Eye (tissue), 1 donor: ENCODE data around the gene CUX1.

Experiments used
- DNase-seq: peaks from one replicate; pipeline ENCODE4 v3.0.0-alpha.2; 2015

Gene CUX1

GRCh38 chr7:102197599-102197998, 380.2 kb downstream of the CUX1 start:
- no peak for DNase-seq

GRCh38 chr7:102198417-102198956, 381.1 kb downstream of the CUX1 start:
- no peak for DNase-seq

- DNase-seq, result no peak
Observed at GRCh38 chr7:102201576-102201975, 384.1 kb downstream of the CUX1 start.

GRCh38 chr7:102202556-102202955, 385.1 kb downstream of the CUX1 start:
- no peak for DNase-seq

- DNase-seq, result no peak
Observed at GRCh38 chr7:102203218-102203617, 385.8 kb downstream of the CUX1 start.

DNA sequence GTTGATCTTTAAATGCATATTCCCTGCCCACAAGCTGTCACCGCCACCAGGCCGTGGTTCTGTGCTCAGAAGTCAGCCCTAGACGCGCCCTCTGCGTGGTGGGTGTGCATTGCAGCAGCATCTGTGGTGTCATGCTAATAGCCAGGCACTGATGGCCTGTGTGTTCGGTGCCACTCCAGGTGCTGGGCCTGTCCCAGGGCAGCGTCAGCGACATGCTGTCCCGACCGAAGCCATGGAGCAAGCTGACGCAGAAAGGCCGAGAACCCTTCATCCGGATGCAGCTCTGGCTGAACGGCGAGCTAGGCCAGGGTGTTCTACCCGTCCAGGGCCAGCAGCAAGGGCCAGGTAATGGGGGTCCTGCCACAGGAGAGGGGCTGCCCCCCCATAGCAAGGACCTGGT, 386.8 kb downstream of the CUX1 start:
- no peak for DNase-seq

- DNase-seq, result no peak
Observed at GRCh38 chr7:102205915-102206314, 388.5 kb downstream of the CUX1 start.

GRCh38 chr7:102208826-102209225, 391.4 kb downstream of the CUX1 start:
- no peak for DNase-seq

DNA sequence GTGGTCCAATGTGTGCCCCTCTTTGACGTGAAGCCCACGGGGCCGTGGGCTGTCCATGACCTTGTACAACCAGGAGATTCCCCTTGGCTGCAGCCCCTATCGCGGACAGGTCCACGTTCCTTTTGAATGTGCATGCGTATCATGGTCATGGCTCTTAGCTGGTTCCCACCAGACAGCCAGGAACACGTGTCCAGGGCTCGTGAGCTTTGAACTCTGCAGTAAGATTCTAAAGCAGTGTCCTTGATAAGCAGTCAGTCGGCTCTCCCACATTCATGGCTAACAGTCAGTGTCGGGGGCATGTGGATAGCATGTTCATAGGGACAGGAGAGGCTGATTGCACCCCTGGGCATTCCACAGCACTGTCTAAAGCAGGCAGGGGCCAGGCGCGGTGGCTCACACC, 393.4 kb downstream of the CUX1 start:
- no peak for DNase-seq

DNA sequence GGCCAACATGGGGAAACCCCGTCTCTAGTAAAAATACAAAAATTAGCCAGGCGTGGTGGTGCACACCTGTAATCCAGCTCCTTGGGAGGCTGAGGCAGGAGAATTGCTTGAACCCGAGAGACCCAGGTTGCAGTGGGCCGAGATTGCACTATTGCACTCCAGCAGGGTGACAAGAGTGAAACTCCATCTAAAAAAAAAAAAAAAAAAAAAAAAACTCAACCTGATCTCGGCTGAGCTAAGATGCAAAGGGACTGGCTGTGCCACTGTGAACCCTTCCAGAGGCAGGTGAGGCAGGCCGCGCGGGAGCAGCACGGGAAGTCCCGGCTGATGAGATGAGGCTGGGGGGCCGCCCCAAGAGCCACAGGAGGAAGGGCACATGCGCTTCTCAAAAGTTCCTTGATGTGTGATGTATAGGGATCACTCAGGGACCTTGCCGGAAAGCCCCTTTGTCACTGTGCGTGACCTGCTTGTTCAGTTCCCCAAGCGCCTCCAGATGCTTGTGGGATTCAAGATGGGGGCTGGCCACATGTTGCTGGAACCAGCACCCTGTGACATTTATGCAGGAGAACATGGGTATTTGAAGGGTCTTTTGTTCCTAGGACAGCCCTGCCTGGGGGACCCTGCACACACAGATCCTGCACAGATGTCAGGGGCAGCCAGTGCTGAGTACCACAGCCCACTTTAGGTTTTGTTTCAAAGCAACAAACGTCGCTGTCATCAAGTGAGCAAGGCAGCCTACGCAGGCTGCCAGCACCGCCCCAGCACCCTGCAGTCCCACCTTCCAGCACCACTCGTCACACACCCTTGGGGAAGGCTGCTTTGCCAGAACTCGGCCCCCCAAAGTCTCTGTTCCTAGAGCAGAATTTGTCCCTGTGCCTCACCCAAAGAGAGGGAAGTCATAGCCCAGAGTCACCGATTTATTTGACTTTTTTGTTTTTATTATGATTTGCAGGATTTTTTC, 394.4 kb downstream of the CUX1 start:
- no peak for DNase-seq

- DNase-seq, result no peak
Observed at GRCh38 chr7:102214477-102215072, 397.1 kb downstream of the CUX1 start.

DNA sequence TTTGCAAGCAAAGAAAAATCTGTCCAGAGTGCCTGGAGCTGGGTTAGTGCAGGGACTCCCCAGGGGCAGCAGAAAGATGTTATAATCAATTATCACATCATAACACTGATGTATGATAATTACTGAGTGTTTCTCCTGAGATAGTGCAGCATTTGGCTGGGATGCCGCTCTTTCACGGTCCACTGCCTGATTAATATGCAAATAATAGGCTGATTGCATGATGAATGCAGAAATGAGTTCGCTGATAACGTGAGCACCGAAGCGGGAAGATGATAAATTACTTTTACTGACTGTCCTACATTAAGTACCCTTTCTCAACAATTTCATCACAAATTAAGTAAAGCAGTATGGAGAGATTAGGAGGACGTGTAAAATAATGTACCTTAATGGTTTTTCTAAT, 397.8 kb downstream of the CUX1 start:
- peak; percentile 51 for DNase-seq

DNA sequence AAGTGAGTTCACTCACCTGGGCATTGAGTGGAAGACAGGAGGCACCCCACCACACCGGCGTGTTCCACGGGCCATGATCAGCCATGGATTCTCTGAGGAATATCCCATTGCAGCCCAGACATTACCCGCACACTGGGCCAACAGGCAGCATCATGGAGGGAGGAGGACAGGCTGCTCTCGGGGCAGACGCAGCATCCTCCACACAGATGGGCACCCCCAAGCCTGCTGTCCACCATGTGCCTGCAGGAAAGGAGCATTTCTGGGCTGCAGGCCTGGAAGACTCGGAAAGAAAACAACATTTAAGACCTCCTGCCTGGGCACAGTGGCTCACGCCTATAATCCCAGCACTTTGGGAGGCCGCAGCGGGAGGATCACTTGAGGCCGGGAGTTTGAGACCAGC, 398.3 kb downstream of the CUX1 start:
- DNase-seq, result no peak

GRCh38 chr7:102216573-102217314, 399.3 kb downstream of the CUX1 start:
- no peak for DNase-seq

- DNase-seq, result no peak
Observed at GRCh38 chr7:102220229-102220850, 402.9 kb downstream of the CUX1 start.

DNA sequence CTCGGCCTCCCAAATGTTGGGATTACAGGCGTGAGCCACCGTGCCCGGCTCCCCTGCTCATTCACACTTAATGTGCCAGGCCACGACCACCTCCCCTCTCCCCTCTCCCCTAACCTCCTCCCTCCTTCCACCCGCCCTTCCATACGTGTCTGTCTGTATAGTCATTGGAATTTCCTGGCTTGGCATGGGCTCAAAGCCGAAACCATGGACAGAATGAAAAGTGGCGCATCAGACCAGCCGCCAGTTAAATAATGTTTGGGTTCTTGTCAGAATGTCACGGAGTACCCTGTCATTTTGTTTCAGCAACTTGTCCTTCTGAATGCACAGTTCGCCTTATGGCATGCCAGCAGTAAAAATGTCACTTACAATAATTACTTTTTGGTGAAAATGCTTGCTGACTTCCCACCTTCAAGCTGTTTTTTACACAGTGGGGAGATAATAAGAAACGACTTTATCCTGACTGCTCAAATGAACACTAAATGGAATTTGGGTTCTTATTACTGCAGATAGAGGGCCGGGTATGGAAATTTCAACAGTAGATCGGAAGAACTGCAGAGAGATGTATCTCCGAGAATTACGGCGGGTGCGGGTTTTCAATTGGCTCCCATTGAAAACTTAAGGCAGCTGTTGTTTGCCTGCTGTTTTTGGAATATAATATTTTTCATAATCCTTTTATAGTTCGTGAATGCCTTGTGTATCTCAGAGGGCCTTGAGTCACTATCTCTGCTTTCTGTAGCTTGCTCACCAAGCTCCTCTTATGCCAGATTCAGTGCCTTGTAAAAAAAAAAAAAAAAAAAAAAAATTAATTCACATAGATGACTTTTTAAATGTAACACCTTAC, 403.8 kb downstream of the CUX1 start:
- DNase-seq, result peak; percentile 53

GRCh38 chr7:102221961-102222360, 404.5 kb downstream of the CUX1 start:
- no peak for DNase-seq

DNA sequence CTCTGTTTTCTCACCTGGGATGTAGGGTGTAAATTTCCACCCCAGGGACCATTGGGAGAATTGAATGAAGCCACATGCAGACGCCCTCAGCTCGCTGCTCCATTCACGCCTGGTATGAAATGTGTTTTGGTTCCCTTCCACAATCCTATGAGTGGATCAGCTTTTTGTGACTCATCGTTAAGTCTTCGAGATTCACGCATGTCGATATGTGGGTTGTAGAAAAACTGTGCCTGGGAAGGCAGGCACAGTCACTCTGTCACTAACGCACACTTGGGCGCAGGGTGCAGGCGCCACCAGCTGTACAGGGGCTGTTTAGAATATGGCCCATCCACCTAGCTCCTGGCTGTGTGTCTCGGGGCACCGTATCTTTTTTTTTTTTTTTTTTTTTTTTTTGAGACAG, 405.0 kb downstream of the CUX1 start:
- no peak for DNase-seq

DNA sequence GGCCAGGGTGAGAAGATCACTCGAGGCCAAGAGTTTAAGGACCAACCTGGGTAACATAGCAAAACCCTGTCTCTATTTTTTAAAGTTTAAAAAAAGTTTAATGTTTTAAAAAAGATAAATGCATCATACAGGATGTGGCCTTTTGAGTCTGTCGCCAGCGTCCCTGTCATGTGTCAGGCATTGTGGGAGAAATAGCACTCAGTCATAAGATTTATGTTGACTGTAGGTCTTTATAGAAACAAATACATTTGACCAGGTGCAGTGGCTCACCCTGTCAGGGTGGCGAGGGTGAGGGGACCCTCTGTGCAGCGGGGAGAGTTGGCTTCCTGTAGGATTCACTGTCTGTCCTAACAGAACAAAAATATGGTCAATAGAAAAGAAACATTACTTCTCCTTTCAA, 405.8 kb downstream of the CUX1 start:
- DNase-seq, result no peak

- DNase-seq, result no peak
Observed at GRCh38 chr7:102225025-102225424, 407.6 kb downstream of the CUX1 start.

DNA sequence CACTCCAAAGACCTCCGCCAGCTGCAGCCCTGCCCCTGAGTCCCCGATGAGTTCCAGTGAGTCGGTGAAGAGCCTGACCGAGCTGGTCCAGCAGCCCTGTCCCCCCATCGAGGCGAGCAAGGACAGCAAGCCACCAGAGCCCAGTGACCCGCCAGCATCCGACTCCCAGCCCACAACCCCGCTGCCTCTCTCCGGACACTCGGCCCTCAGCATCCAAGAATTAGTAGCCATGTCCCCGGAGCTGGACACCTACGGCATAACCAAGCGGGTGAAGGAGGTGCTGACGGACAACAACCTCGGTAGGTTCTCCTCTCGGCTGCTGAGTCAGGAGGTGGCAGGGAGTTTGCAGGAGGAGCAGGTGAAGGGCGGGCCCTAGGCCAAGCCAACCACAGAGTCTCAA, 409.9 kb downstream of the CUX1 start:
- no peak for DNase-seq

- no peak for DNase-seq
Observed at GRCh38 chr7:102228935-102229334, 411.5 kb downstream of the CUX1 start.
